GM23338 (cell line): ENCODE data around the gene NEB. TPM values are rescaled to one million over a fixed set of nuclear protein-coding genes. Genes with fewer than 3 reads are reported as not detected.
A peak's percentile ranks its signal among the peaks of the same experiment; 100 is the strongest.
"Not testable (repeated sequence)": the region's sequence is repeated elsewhere in the genome, so short reads cannot be mapped to it uniquely, and the experiment has no call there.

Experiments used
- ATAC-seq: fragments of 200-7000 bp; cut with Tn5 transposase; 3 replicates; pipeline ENCODE4 v1.9.1; 2020
- DNase-seq: peaks from one replicate; pipeline ENCODE4 v3.0.0-alpha.2; 2015; ENCODE audit warnings: low spot score
- H2AFZ ChIP-seq: fragments of 200-600 bp; sonication (generic); 2 replicates; pipeline ENCODE4 v1.8.0; 2016; ENCODE audit warnings: antibody characterized with exemption, mild to moderate bottlenecking, moderate library complexity
- H3F3A ChIP-seq: fragments of 200-600 bp; sonication (generic); replicated peaks from 2 replicates; pipeline ENCODE4 v1.8.0; 2017; ENCODE audit warnings: antibody characterized with exemption, mixed run types, low read depth
- H3K27ac ChIP-seq: fragments of 200-600 bp; sonication (generic); 2 replicates; pipeline ENCODE4 v1.6.1; 2016; ENCODE audit warnings: low read depth
- H3K27me3 ChIP-seq: fragments of 200-600 bp; sonication (generic); 2 replicates; pipeline ENCODE4 v1.8.0; 2016; ENCODE audit warnings: mild to moderate bottlenecking, mixed run types, moderate library complexity; ENCODE audit not compliant: insufficient read depth
- H3K36me3 ChIP-seq: fragments of 200-600 bp; sonication (generic); 2 replicates; pipeline ENCODE4 v1.8.0; 2016; ENCODE audit warnings: mild to moderate bottlenecking; ENCODE audit not compliant: insufficient read depth
- H3K4me1 ChIP-seq: fragments of 200-600 bp; sonication (generic); 2 replicates; pipeline ENCODE4 v1.8.0; 2016; ENCODE audit warnings: mild to moderate bottlenecking, moderate library complexity; ENCODE audit not compliant: insufficient read depth
- H3K4me2 ChIP-seq: fragments of 200-600 bp; sonication (generic); 2 replicates; pipeline ENCODE4 v1.7.1; 2017; ENCODE audit warnings: mixed run types
- H3K4me3 ChIP-seq: fragments of 200-600 bp; sonication (generic); 2 replicates; pipeline ENCODE4 v1.6.1; 2016; ENCODE audit warnings: mixed run types
- H3K79me2 ChIP-seq: fragments of 200-600 bp; sonication (generic); replicated peaks from 2 replicates; pipeline ENCODE4 v1.8.0; 2017; ENCODE audit warnings: mild to moderate bottlenecking; ENCODE audit not compliant: insufficient read depth
- H3K9me2 ChIP-seq: fragments of 200-600 bp; sonication (generic); 2 replicates; pipeline ENCODE4 v1.8.0; 2017; ENCODE audit not compliant: insufficient read depth
- H4K20me1 ChIP-seq: fragments of 200-600 bp; sonication (generic); replicated peaks from 2 replicates; pipeline ENCODE4 v1.8.0; 2017; ENCODE audit warnings: mild to moderate bottlenecking; ENCODE audit not compliant: insufficient read depth
- H3K27ac Mint-ChIP-seq: 2 replicates; pipeline ENCODE4 v1.8.0; 2020; ENCODE audit warnings: inconsistent platforms, mild to moderate bottlenecking, moderate library complexity, mixed read lengths
- H3K27me3 Mint-ChIP-seq: 3 replicates; pipeline ENCODE4 v1.8.0; 2022; ENCODE audit warnings: low read depth, mild to moderate bottlenecking, moderate library complexity, mixed read lengths, inconsistent platforms; ENCODE audit not compliant: insufficient read depth, poor library complexity
- H3K36me3 Mint-ChIP-seq: 3 replicates; pipeline ENCODE4 v1.8.0; 2021; ENCODE audit warnings: low read depth, mild to moderate bottlenecking, inconsistent platforms, moderate library complexity, mixed read lengths
- H3K4me1 Mint-ChIP-seq: 3 replicates; pipeline ENCODE4 v1.8.0; 2020; ENCODE audit warnings: mild to moderate bottlenecking, inconsistent platforms, mixed read lengths
- H3K4me3 Mint-ChIP-seq: 3 replicates; pipeline ENCODE4 v1.8.0; 2021; ENCODE audit warnings: moderate library complexity, mild to moderate bottlenecking, inconsistent platforms, mixed read lengths
- H3K9me3 Mint-ChIP-seq: 3 replicates; pipeline ENCODE4 v1.8.0; 2020; ENCODE audit warnings: moderate library complexity, mild to moderate bottlenecking, inconsistent platforms, mixed read lengths
- CREB1 ChIP-seq: fragments of 250-450 bp; sonication (Bioruptor Pico); IDR thresholded peaks from 2 replicates; pipeline ENCODE4 v1.5.0; 2020; ENCODE audit warnings: low read depth, mild to moderate bottlenecking, moderate library complexity
- CTCF ChIP-seq, 2 experiments: fragments of 200-600 bp in 1 of 2; sonication (generic) in 1 of 2; conservative IDR thresholded peaks; 2 replicates each; pipeline versions ENCODE4 v1.5.1 to v1.6.1; 2016 to 2017; ENCODE audit warnings: antibody characterized with exemption in 2 of 2, low read depth in 2 of 2, mild to moderate bottlenecking in 2 of 2, moderate library complexity in 1 of 2
- STAT1 ChIP-seq: IDR thresholded peaks from one replicate; pipeline ENCODE4 v1.6.1; 2016; ENCODE audit warnings: antibody characterized with exemption; ENCODE audit not compliant: unreplicated experiment
- ZNF331 ChIP-seq: fragments of 250-450 bp; sonication (Bioruptor Pico); IDR thresholded peaks from 2 replicates; pipeline ENCODE4 v1.5.0; 2020; ENCODE audit warnings: low read depth, mild to moderate bottlenecking, moderate library complexity
- polyA plus RNA-seq: library from polyadenylated mRNA; unstranded; fragments of >200 nt; fragmentation: Nextera tagmentation; extraction: Ambion mirVana; gene quantifications from 2 replicates; pipeline ENCODE4 v1.2.1, GENCODE V29; 2016
- total RNA-seq: library from RNA; depleted of rRNA; stranded (reverse); fragments of >200 nt; shearing (Covaris generic); gene quantifications from 2 replicates; pipeline ENCODE4 v1.2.3, GENCODE V29; 2014

The NEB gene
- total and polyA plus RNA-seq, 2 experiments from 2014 or later: 6.2 to 13.7 TPM

GRCh38 chr2:151646512-151646911, 87.8 kb downstream of the NEB start:
- H3K4me3 ChIP-seq, ATAC-seq, H3K9me2 ChIP-seq, H3K4me2 ChIP-seq, H3F3A ChIP-seq, H2AFZ ChIP-seq, H3K27ac Mint-ChIP-seq, H3K36me3 ChIP-seq, H3K79me2 ChIP-seq, H4K20me1 ChIP-seq, H3K4me3 Mint-ChIP-seq, H3K27me3 ChIP-seq, DNase-seq, H3K4me1 ChIP-seq, H3K27me3 Mint-ChIP-seq, H3K4me1 Mint-ChIP-seq, H3K9me3 Mint-ChIP-seq, H3K36me3 Mint-ChIP-seq, H3K27ac ChIP-seq: not testable (repeated sequence)

GRCh38 chr2:151644580-151644979, 89.7 kb downstream of the NEB start:
- ATAC-seq (no peak), DNase-seq (no peak)
- TF ChIP-seq STAT1 (no peak), CREB1 (no peak)
- Histone ChIP-seq H3K9me2 (no peaks in the 10 kb centered on the region), H3K36me3 (no peaks in the 10 kb centered on the region; the same call in 1 of the 2 replicates), H3K27me3 (no peaks in the 10 kb centered on the region), H3F3A (no peaks in the 10 kb centered on the region), H3K4me2 (no peak overlapping the region), H3K4me3 (no peak overlapping the region), H2AFZ (no peak overlapping the region), H3K4me1 (no peaks in the 10 kb centered on the region), H3K27ac (no peak overlapping the region), H4K20me1 (no peaks in the 10 kb centered on the region), H3K79me2 (no peaks in the 10 kb centered on the region)
- no peaks in the 10 kb centered on the region for H3K36me3 Mint-ChIP-seq
- H3K4me3 Mint-ChIP-seq: no peak overlapping the region
- peaks cover 3% of the 10 kb centered on the region for H3K27me3 Mint-ChIP-seq
- no peaks in the 10 kb centered on the region for H3K4me1 Mint-ChIP-seq
- H3K27ac Mint-ChIP-seq: no peak overlapping the region
- H3K9me3 Mint-ChIP-seq: peaks cover 5% of the 10 kb centered on the region; the same call in 2 of the 3 replicates

- not testable (repeated sequence) for DNase-seq, H3K79me2 ChIP-seq, H3K4me1 Mint-ChIP-seq, H3K9me2 ChIP-seq, ATAC-seq, H3K36me3 ChIP-seq, H4K20me1 ChIP-seq, H3K4me1 ChIP-seq, H3K4me3 ChIP-seq, H3F3A ChIP-seq, H3K36me3 Mint-ChIP-seq, H3K9me3 Mint-ChIP-seq, H3K4me2 ChIP-seq, H3K27me3 Mint-ChIP-seq, H2AFZ ChIP-seq, H3K27ac ChIP-seq, H3K27me3 ChIP-seq, H3K27ac Mint-ChIP-seq, H3K4me3 Mint-ChIP-seq
These were observed 92.4 kb downstream of the NEB start for GRCh38 chr2:151641895-151642294.

- ATAC-seq (no peak; the same call in 2 of the 3 replicates), DNase-seq (peak; percentile 56)
- H3K4me2 ChIP-seq: no peak overlapping the region
- H2AFZ ChIP-seq: no peak overlapping the region
- Mint-ChIP-seq H3K4me1 (no peaks in the 10 kb centered on the region), H3K9me3 (no peaks in the 10 kb centered on the region), H3K4me3 (no peak overlapping the region), H3K36me3 (0 out of 3 replicates have a peak, but pooled peaks cover 1% of the 10 kb centered on the region), H3K27me3 (no peaks in the 10 kb centered on the region), H3K27ac (no peak overlapping the region)
- no peaks in the 10 kb centered on the region for H3K4me1 ChIP-seq
- no peak overlapping the region for H3K4me3 ChIP-seq
- no peaks in the 10 kb centered on the region for H3K27me3 ChIP-seq
- no peaks in the 10 kb centered on the region for H4K20me1 ChIP-seq
- H3K9me2 ChIP-seq: no peaks in the 10 kb centered on the region
- H3K36me3 ChIP-seq: no peaks in the 10 kb centered on the region; the same call in 1 of the 2 replicates
- H3K79me2 ChIP-seq: no peaks in the 10 kb centered on the region
- TF ChIP-seq CTCF (conservative IDR thresholded peaks at IDR 0.05; ENCODE audit: low read depth in 2 of 2): peak in 1 of 2 experiments; percentile 51; a peak in 2 of 4 replicates
- no peak for TF ChIP-seq ZNF331 (CRISPR knock-in tag)
- H3K27ac ChIP-seq: no peak overlapping the region
- H3F3A ChIP-seq: no peaks in the 10 kb centered on the region
These were observed 94.2 kb downstream of the NEB start for GRCh38 chr2:151640087-151640486.
